Body of pancreas (tissue), 4 donors: ENCODE data around the gene GAP43.

Source experiments
- CTCF ChIP-seq, 7 experiments: fragments of 450-650 bp in 4 of 7; fragments of 200-600 bp in 3 of 7; sonication (generic) in 3 of 7; IDR thresholded peaks; one replicate each; pipeline ENCODE4 v1.5.1; 2016 to 2019; ENCODE audit warnings: antibody characterized with exemption in 7 of 7
- POLR2A ChIP-seq, 3 donors: fragments of 450-650 bp; IDR thresholded peaks; one replicate each; pipeline ENCODE4 v1.6.1; 2016; ENCODE audit warnings: antibody characterized with exemption in 3 of 3, mild to moderate bottlenecking in 2 of 3

- TF ChIP-seq POLR2A (IDR thresholded peaks at IDR 0.05) (no peak), CTCF (IDR thresholded peaks at IDR 0.05) (no peak)
Measured at GRCh38 chr3:115652738-115653137, 29.4 kb downstream of the GAP43 start.
